Forelimb muscle (tissue), 1 donor: ENCODE data around the gene LYAR. TPM values are rescaled to one million over a fixed set of nuclear protein-coding genes. Genes with fewer than 3 reads are reported as not detected.

Experiments
- polyA plus RNA-seq: library from polyadenylated mRNA; unstranded; fragments of 120-200 nt; gene quantifications from one replicate; pipeline ENCODE4 v1.2.1, GENCODE V29; 2013; ENCODE audit not compliant: insufficient read length

LYAR gene
- polyA plus RNA-seq, 1 donor, result 15.3 TPM

Other genes with a start within 250 kb of the LYAR start
- gene OTOP1, start 63.2 kb downstream of the LYAR start, polyA plus RNA-seq, result not detected
- 18.6 TPM for gene TMEM128, start 41.9 kb downstream of the LYAR start, polyA plus RNA-seq
- 6.5 TPM for gene ZBTB49, start 97 bp upstream of the LYAR start, polyA plus RNA-seq
- gene NSG1, start 96.9 kb upstream of the LYAR start, polyA plus RNA-seq, result 0.92 TPM